Spinal cord (tissue), 10 donors: Measurements from ENCODE around the gene TXNL1. TPM values are rescaled to one million over a fixed set of nuclear protein-coding genes. Genes with fewer than 3 reads are reported as not detected.
A peak's percentile ranks its signal among the peaks of the same experiment; 100 is the strongest.

ENCODE experiments used
- DNase-seq, 6 donors: peaks; one replicate each; pipeline versions ENCODE4 v3.0.0 to v3.0.0-alpha.2; 2013 to 2015; ENCODE audit warnings: low spot score in 6 of 6, low read depth in 4 of 6
- H3K27ac ChIP-seq: one replicate; pipeline ENCODE4 v1.5.1; 2013; ENCODE audit warnings: low read depth, low read length, control low read depth
- H3K27me3 ChIP-seq: one replicate; pipeline ENCODE4 v1.6.1; 2013; ENCODE audit warnings: low read length; ENCODE audit not compliant: control insufficient read depth, insufficient read depth
- H3K36me3 ChIP-seq: one replicate; pipeline ENCODE4 v1.6.1; 2013; ENCODE audit warnings: low read length; ENCODE audit not compliant: control insufficient read depth, insufficient read depth
- H3K4me1 ChIP-seq: one replicate; pipeline ENCODE4 v1.6.1; 2013; ENCODE audit warnings: low read length; ENCODE audit not compliant: control insufficient read depth, insufficient read depth
- H3K4me3 ChIP-seq: one replicate; pipeline ENCODE4 v1.5.1; 2013; ENCODE audit warnings: low read depth, low read length, control low read depth
- H3K9me3 ChIP-seq: one replicate; pipeline ENCODE4 v1.6.1; 2013; ENCODE audit warnings: low read length; ENCODE audit not compliant: control insufficient read depth, insufficient read depth
- WGBS: methylation state at CpG from one replicate; pipeline ENCODE4 v1.1.5; 2013; ENCODE audit warnings: missing lambda C conversion rate; ENCODE audit not compliant: insufficient coverage; 5-methylcytosine and 5-hydroxymethylcytosine counted together
- polyA plus RNA-seq, 2 donors: library from polyadenylated mRNA; unstranded; fragments of 120-200 nt; gene quantifications; one replicate each; pipeline ENCODE4 v1.2.1, GENCODE V29; 2013; ENCODE audit not compliant: insufficient read length in 2 of 2
- total RNA-seq, 2 donors: library from RNA; depleted of rRNA in 1 of 2; stranded (reverse); fragments of 120-200 nt in 1 of 2; fragments of >200 nt in 1 of 2; gene quantifications; one replicate each; pipeline versions ENCODE4 v1.2.3 to v1.2.4, GENCODE V29; 2013 to 2014
- donor health status: healthy.

Gene TXNL1
- total and polyA plus RNA-seq, 4 donors, result 57.9 to 118 (median 78.2) TPM

DNA sequence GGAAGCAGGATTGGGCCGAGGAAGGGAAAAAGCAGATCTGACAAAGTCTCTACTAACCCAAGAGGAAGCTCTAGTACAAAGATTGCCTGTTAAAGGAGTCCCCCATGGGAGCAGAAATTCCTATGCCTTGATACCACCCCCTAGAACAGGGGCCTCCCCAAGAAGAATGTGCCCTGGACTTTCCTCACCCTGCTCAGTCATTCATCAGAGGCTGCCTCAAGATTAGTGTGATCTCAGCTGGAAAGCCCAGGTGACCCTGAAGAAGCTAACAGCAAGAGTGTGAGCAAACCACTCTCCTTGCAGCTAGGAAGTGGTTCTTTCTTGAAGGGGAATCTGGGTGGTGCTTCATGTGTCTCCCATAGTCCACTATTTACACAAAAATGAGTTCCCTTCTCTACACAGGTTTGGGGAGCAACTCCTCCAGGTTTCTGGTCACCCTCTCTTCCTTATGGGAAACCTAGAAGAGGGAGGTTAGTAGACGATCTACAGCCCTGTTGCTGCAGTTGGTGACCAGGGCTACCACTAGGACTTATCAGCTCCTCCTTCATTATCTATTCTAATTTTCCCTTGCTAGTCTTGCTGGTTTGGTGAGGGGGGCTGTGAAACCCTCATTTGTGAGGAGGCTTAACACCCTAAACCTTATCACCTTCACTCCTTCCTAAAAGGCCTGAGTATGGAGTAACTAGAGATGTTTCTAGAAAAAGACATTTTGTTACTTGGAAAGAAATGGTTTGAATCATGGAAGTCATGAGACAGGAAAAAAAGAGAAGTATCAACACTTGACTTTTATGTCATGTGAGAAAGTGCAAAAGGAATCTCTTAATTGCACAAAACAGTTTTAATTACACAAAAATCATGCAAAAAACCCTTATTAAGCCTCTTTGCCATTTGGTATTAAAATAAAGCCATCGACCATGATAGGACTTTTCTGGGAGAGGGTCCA lies 9.8 kb upstream of the TXNL1 start:
- no peaks in the 10 kb centered on the region for H3K27me3 ChIP-seq
- no peaks in the 10 kb centered on the region for H3K36me3 ChIP-seq
- no peaks in the 10 kb centered on the region for H3K4me1 ChIP-seq
- no peak overlapping the region for H3K4me3 ChIP-seq
- no peak overlapping the region for H3K27ac ChIP-seq
- H3K9me3 ChIP-seq, result no peaks in the 10 kb centered on the region
- no peak for DNase-seq
- 75% methylated on average over 1 of the region's 3 CpGs for WGBS

DNA sequence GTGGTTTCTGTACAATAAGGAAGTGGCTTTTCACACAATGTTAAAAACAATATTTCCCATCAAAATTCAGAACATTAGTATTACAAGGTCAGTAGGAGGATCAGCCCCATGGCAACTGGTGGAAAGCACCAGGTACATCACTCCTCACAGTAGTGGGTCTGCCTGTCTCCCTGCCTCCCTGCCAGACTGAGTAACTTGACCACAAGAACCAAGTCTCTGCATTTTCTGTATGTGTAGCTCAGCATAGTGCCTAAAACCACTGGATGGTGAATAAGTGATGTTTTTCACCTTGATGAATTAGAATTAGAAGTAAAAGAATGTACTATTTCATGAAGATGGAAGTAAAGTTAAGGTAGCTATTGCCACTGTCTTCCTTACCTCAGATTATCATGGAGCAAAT lies 8.7 kb upstream of the TXNL1 start:
- Histone ChIP-seq H3K4me1 (no peaks in the 10 kb centered on the region), H3K9me3 (no peaks in the 10 kb centered on the region), H3K27me3 (no peaks in the 10 kb centered on the region), H3K27ac (no peak overlapping the region), H3K4me3 (no peak overlapping the region), H3K36me3 (no peaks in the 10 kb centered on the region)
- DNase-seq, result no peak

DNA sequence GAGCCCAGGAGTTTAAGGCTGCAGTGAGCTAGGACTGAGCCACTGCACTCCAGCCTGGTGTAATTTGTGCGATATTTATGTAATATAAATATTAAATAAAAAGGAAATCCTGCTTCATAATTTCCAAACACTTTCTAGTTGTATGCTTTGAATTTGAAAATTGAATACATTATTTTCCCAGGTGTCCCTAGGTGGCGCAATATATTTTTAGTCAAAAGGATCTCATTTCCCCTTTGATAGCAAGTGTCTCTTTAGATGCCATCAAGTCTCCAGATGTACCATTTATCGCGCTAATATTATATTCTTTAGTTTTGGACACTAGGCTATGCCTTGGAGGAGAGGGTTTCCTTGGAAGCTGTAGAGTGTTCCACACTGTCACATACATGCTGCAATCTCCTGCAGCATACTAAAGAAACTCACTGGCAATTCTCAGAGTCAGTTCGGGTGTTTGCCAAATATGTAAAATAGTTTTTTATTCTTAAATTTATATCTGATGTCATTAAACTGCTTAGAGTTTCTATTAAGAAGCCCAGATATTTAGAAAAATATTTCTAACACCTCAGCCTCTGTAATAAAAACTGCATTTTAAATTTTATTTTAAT lies 7.1 kb upstream of the TXNL1 start:
- Histone ChIP-seq H3K4me1 (no peaks in the 10 kb centered on the region), H3K36me3 (no peaks in the 10 kb centered on the region), H3K4me3 (no peak overlapping the region), H3K9me3 (no peaks in the 10 kb centered on the region), H3K27ac (no peak overlapping the region), H3K27me3 (no peaks in the 10 kb centered on the region)
- no CpG with 5 or more reads among the region's 5 CpGs for WGBS
- DNase-seq, result peak in 2 of 6 donors; percentile 30 to 58

DNA sequence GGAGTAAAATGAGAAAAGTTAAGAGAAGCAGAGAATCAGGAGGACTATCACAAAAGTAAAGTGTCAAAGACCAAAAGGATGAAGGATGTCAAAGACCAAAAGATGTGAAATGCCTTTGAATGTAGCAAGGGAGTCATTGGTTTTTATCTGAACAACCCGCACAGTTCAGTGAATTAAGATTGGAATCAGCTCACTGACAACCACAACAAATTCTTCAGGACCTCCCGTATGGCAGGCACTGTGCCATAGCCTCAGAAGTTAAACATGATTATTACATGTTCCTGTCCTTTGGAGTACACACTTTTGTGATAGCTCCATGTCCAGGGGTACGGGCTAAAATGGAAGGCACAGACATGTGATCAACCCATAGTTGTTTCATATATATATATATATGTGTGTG lies 5.0 kb upstream of the TXNL1 start:
- DNase-seq, result no peak
- no peaks in the 10 kb centered on the region for H3K9me3 ChIP-seq
- WGBS, result no CpG with 5 or more reads among the region's 3 CpGs
- H3K36me3 ChIP-seq, result no peaks in the 10 kb centered on the region
- H3K4me3 ChIP-seq, result no peak overlapping the region
- no peaks in the 10 kb centered on the region for H3K27me3 ChIP-seq
- H3K4me1 ChIP-seq, result no peaks in the 10 kb centered on the region
- H3K27ac ChIP-seq, result no peak overlapping the region

DNA sequence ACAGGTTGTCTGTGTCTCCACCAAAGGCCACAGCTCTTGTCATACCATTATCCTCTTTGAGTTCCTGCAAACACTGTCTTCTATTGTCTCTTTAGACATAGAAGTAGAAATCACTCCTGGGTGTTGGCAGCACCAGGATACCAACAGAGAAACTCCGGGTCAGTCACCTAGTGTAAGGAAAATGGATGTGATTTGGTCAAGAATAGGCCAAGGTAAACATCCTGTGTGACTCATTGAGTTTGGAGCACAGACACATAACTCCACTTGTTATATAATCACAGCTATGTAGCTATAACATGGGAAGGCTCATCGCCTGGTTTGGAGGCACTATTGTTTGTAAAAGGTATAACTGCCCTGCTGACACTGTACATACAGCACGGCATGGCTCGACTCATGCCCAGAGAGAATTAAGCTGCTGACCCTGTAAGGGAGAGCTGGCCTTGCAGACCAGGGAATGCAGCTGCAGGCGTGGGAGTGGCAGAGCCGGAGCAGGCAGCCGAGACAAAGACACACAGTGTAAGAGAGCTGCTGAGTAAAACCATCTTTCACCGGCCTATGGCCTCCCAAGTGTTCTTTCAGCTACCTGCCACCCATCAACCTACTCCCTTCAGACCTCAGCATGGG lies 3.4 kb upstream of the TXNL1 start:
- 82% methylated on average over 6 of the region's 8 CpGs for WGBS
- no peak overlapping the region for H3K27ac ChIP-seq

DNA sequence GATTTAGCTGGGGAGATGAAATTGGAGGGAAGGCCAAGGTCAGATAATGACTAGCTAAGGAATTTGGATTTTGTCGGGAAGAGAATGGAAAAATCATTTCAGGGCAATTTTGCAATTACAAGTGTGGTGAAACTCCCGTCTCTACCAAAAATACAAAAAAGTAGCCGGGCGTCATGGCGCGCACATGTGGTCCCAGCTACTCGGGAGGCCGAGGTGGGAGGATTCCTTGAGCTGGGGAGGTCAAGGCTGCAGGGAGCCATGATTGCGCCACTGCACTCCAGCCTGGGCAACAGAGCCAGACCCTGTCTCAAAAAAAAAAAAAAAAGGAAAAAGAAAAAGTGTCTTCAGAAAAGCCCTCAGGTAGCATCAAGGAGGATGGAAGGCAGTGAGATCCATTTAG lies 1.2 kb upstream of the TXNL1 start:
- 100% methylated on average over 8 of the region's 9 CpGs for WGBS
- H3K4me3 ChIP-seq, result no peak overlapping the region
- no peaks in the 10 kb centered on the region for H3K4me1 ChIP-seq
- peaks cover 4% of the 10 kb centered on the region for H3K36me3 ChIP-seq
- no peak overlapping the region for H3K27ac ChIP-seq
- H3K9me3 ChIP-seq, result no peaks in the 10 kb centered on the region
- no peak for DNase-seq
- no peaks in the 10 kb centered on the region for H3K27me3 ChIP-seq

More for the DNA sequence above, 3.4 kb upstream of the TXNL1 start:
- DNase-seq, result no peak
- Histone ChIP-seq H3K9me3 (no peaks in the 10 kb centered on the region), H3K4me3 (no peak overlapping the region), H3K27me3 (no peaks in the 10 kb centered on the region), H3K36me3 (no peaks in the 10 kb centered on the region), H3K4me1 (no peaks in the 10 kb centered on the region)

DNA sequence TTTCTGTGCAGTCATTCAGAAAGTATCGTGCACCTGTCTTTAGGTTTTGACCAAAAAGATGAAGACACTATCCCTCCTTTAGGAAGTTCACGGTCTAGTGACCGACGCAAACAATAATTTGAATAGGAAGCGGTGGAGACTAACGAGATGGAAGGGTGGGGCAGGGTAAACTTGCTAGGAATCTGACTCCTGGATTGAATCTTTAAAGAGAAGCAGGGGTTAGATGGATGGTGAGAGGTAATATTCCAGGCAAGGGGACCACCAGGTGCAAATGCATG lies 651 bp upstream of the TXNL1 start:
- H3K27ac ChIP-seq, result peak overlapping the region; percentile 95
- H3K9me3 ChIP-seq, result no peaks in the 10 kb centered on the region
- no peaks in the 10 kb centered on the region for H3K27me3 ChIP-seq
- H3K4me3 ChIP-seq, result peak overlapping the region; percentile 96
- 52% methylated on average over 5 of the region's 6 CpGs for WGBS
- peaks cover 4% of the 10 kb centered on the region for H3K36me3 ChIP-seq
- H3K4me1 ChIP-seq, result no peaks in the 10 kb centered on the region
- DNase-seq, result no peak

DNA sequence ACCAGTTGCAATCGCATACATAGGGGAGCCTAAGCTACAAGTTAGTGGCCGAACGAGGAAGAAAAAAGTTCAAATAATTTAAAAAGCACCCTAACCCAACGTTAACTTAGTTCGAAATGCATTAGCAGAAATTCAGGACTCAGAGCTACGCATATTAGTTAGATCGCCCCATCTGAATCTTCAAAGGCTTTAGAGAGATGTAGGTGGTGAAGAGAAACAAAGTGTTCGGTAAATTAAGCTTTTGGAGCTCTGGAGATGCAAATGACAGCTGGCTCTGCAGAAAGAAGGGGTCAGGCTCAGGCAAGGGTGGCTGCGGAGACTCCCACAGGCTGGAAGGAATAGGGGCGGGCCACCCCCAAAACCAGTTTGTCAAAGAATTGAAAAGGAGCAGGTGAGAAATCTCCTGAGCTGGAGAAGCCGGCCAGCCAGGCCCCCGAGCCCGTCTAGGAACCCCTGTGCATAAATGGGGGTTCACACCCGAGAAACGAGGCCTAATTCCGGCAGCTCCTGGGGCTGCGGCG lies 621 bp downstream of the TXNL1 start:
- Histone ChIP-seq H3K36me3 (peaks cover 4% of the 10 kb centered on the region), H3K27me3 (no peaks in the 10 kb centered on the region), H3K9me3 (no peaks in the 10 kb centered on the region), H3K4me3 (peak overlapping the region; percentile 96), H3K4me1 (no peaks in the 10 kb centered on the region), H3K27ac (peak overlapping the region; percentile 95)
- DNase-seq, result no peak
- 1% methylated on average over 12 of the region's 18 CpGs for WGBS

DNA sequence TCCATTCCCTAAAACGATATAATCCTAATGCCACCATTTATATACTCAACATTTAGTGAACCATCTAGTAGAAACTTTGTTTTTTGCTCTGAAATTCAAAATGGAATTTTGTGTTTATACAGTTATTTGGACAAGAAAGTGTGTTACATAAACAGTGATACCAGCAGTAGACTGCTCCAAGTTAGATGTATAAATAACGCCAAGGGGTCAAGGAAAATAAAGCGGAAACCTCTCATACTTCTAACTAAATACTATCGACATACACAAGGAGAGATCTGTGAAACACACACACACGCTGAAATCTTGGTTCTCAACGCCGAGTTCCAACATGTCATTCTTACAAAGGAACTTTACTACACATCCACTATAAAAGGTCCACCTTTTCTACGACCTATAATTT lies 1.2 kb downstream of the TXNL1 start:
- peak overlapping the region; percentile 96 for H3K4me3 ChIP-seq
- no peaks in the 10 kb centered on the region for H3K9me3 ChIP-seq
- 15% methylated on average over 5 of the region's 8 CpGs for WGBS
- H3K36me3 ChIP-seq, result peaks cover 4% of the 10 kb centered on the region
- peak overlapping the region; percentile 95 for H3K27ac ChIP-seq
- no peaks in the 10 kb centered on the region for H3K27me3 ChIP-seq
- DNase-seq, result no peak
- no peaks in the 10 kb centered on the region for H3K4me1 ChIP-seq
